DMS153 (cell line): ENCODE measurements around the gene MAP9.
"Not testable (repeated sequence)": the region's sequence is repeated elsewhere in the genome, so short reads cannot be mapped to it uniquely, and the experiment has no call there.

Source experiments
- DNase-seq: peaks from one replicate; lab custom pipeline; 2025; lab: John Stamatoyannopoulos, UW

The MAP9 gene

GRCh38 chr4:155342142-155342541 lies 34.6 kb downstream of the MAP9 start:
- DNase-seq, result no peak

GRCh38 chr4:155339999-155340398 lies 36.8 kb downstream of the MAP9 start:
- no peak for DNase-seq

- no peak for DNase-seq
Observed at GRCh38 chr4:155339588-155339987, 37.2 kb downstream of the MAP9 start.

- DNase-seq, result no peak
Observed at GRCh38 chr4:155338196-155338595, 38.6 kb downstream of the MAP9 start.

GRCh38 chr4:155336242-155336641 lies 40.5 kb downstream of the MAP9 start:
- no peak for DNase-seq

- DNase-seq, result no peak
Observed at GRCh38 chr4:155331478-155331877, 45.3 kb downstream of the MAP9 start.

- no peak for DNase-seq
Observed at GRCh38 chr4:155322782-155323181, 54.0 kb downstream of the MAP9 start.

GRCh38 chr4:155321006-155321405 lies 55.8 kb downstream of the MAP9 start:
- no peak for DNase-seq

GRCh38 chr4:155319516-155319915 lies 57.2 kb downstream of the MAP9 start:
- DNase-seq, result no peak

- DNase-seq, result not testable (repeated sequence)
Observed at GRCh38 chr4:155312027-155312426, 64.7 kb downstream of the MAP9 start.

GRCh38 chr4:155307731-155308277 lies 69.0 kb downstream of the MAP9 start:
- no peak for DNase-seq

GRCh38 chr4:155305619-155306018 lies 71.1 kb downstream of the MAP9 start:
- no peak for DNase-seq

GRCh38 chr4:155304375-155304774 lies 72.4 kb downstream of the MAP9 start:
- DNase-seq, result no peak

GRCh38 chr4:155299103-155299502 lies 77.7 kb downstream of the MAP9 start:
- no peak for DNase-seq
